Liver (tissue), 3 donors: ENCODE measurements around the gene KXD1.

Source experiments
- CTCF ChIP-seq: fragments of 150-350 bp; IDR thresholded peaks from 2 replicates; pipeline ENCODE4 v1.5.1; 2017; ENCODE audit warnings: improper control_type of control experiment, low read depth, low read length; ENCODE audit not compliant: missing input control
- FOXA1 ChIP-seq: IDR thresholded peaks from 2 replicates; pipeline ENCODE4 v1.6.1; 2016; ENCODE audit warnings: antibody characterized with exemption
- GABPA ChIP-seq, 2 donors: IDR thresholded peaks in 1 of 2; conservative IDR thresholded peaks in 1 of 2; 2 replicates each; pipeline ENCODE4 v1.6.1; 2016; ENCODE audit warnings: antibody characterized with exemption in 2 of 2, mild to moderate bottlenecking in 1 of 2, moderate library complexity in 1 of 2
- JUND ChIP-seq, 2 donors: IDR thresholded peaks; 2 replicates each; pipeline ENCODE4 v1.6.1; 2016; ENCODE audit warnings: antibody characterized with exemption in 2 of 2
- MAX ChIP-seq: IDR thresholded peaks from 2 replicates; pipeline ENCODE4 v1.6.1; 2016; ENCODE audit warnings: antibody characterized with exemption
- NR2F2 ChIP-seq: IDR thresholded peaks from 2 replicates; pipeline ENCODE4 v1.6.1; 2016; ENCODE audit warnings: antibody characterized with exemption
- REST ChIP-seq: IDR thresholded peaks from 2 replicates; pipeline ENCODE4 v1.6.1; 2016; ENCODE audit warnings: antibody characterized with exemption, mild to moderate bottlenecking
- RXRA ChIP-seq, 2 donors: IDR thresholded peaks; 2 replicates each; pipeline ENCODE4 v1.6.1; 2017 to 2018; ENCODE audit warnings: antibody characterized with exemption in 2 of 2, mild to moderate bottlenecking in 1 of 2
- SP1 ChIP-seq: IDR thresholded peaks from 2 replicates; pipeline ENCODE4 v1.6.1; 2018; ENCODE audit warnings: antibody characterized with exemption, mild to moderate bottlenecking
- TAF1 ChIP-seq: conservative IDR thresholded peaks from 2 replicates; pipeline ENCODE4 v1.6.1; 2016; ENCODE audit warnings: antibody characterized with exemption, mild to moderate bottlenecking
- donor health status: healthy.
- donor health status: healthy.

- TF ChIP-seq CTCF: peak; percentile 23
- peak; percentile 83 for TF ChIP-seq FOXA1
- TF ChIP-seq SP1: peak; percentile 97
- peak; percentile 96 for TF ChIP-seq MAX
- peak; percentile 88 to 96 for TF ChIP-seq JUND (IDR thresholded peaks at IDR 0.05)
- no peak for TF ChIP-seq TAF1
- TF ChIP-seq NR2F2: peak; percentile 38
- TF ChIP-seq REST: peak; percentile 86
- peak; percentile 30 to 81 for TF ChIP-seq GABPA (IDR thresholded peaks at IDR 0.05 in 1 of 2, conservative IDR thresholded peaks at IDR 0.05 in 1 of 2)
- TF ChIP-seq RXRA (IDR thresholded peaks at IDR 0.05): peak; percentile 61 to 74
Observed at GRCh38 chr19:18522124-18522861, 35.4 kb upstream of the KXD1 start.
